K562 (cell line): ENCODE results near the gene FERMT3. TPM values are rescaled to one million over a fixed set of nuclear protein-coding genes. Genes with fewer than 3 reads are reported as not detected.

Source experiments
- ATAC-seq: fragments of 200-7000 bp; cut with Tn5 transposase; 3 replicates; pipeline ENCODE4 v1.9.1; 2020; ENCODE audit warnings: moderate library complexity
- BruUV-seq: library from RNA; stranded (reverse); fragments of 400-500 nt; replicated peaks from 2 replicates; lab custom pipeline; 2021; lab: Mats Ljungman, UMichigan
- CTCF ChIA-PET: fragments of 300-600 bp; formaldehyde crosslinking; extraction: SDS; loops from one replicate; lab custom pipeline; 2021; ENCODE audit warnings: low intra/inter-chr PET ratio; lab: Yijun Ruan, JAX
- POLR2A ChIA-PET: fragments of 300-600, 350-650 bp; sonication (Branson Sonifier 250); formaldehyde crosslinking; extraction: SDS; loops from one replicate; lab custom pipeline; 2021; ENCODE audit warnings: antibody characterized with exemption, inconsistent platforms; lab: Yijun Ruan, JAX
- DNase-seq, 4 experiments: peaks; one replicate each; pipeline versions ENCODE4 v3.0.0 to v3.0.0-alpha.2; 2011 to 2018; ENCODE audit warnings: low spot score in 3 of 4, mixed read lengths in 3 of 4; ENCODE audit errors: extremely low read depth in 1 of 4
- FAIRE-seq: peaks from 2 replicates; lab custom pipeline; 2011; peaks lifted over from hg19 to GRCh38; lab: Jason Lieb, UNC
- H2AFZ ChIP-seq: 2 replicates; pipeline ENCODE4 v1.6.0; 2011; ENCODE audit warnings: low read depth, low read length, control low read depth, inconsistent platforms
- H3K27ac ChIP-seq: fragments of 200-600 bp; 3 replicates; pipeline ENCODE4 v1.8.0; 2011; ENCODE audit warnings: low read depth, mild to moderate bottlenecking, control low read depth, inconsistent platforms, low read length, moderate library complexity, mixed read lengths; ENCODE audit errors: extremely low read depth
- H3K27me3 ChIP-seq, 2 experiments: fragments of 300-600 bp in 1 of 2; 2 replicates in 1 of 2; 3 replicates in 1 of 2; pipeline versions ENCODE4 v1.6.0 to v1.8.0; 2011; ENCODE audit warnings: inconsistent platforms in 2 of 2, low read length in 2 of 2, mild to moderate bottlenecking in 1 of 2, mixed read lengths in 1 of 2, moderate library complexity in 1 of 2; ENCODE audit not compliant: control insufficient read depth in 2 of 2, insufficient read depth in 2 of 2
- H3K36me3 ChIP-seq: fragments of 300-600 bp; 3 replicates; pipeline ENCODE4 v1.8.0; 2011; ENCODE audit warnings: mild to moderate bottlenecking, low read length, inconsistent platforms; ENCODE audit not compliant: control insufficient read depth, insufficient read depth
- H3K4me1 ChIP-seq, 2 experiments: fragments of 200-600 bp in 1 of 2; replicated peaks in 1 of 2; 2 replicates in 1 of 2; 3 replicates in 1 of 2; pipeline versions ENCODE4 v1.5.1 to v1.8.0; 2011; ENCODE audit warnings: inconsistent platforms in 2 of 2, low read length in 2 of 2, mild to moderate bottlenecking in 1 of 2, mixed read lengths in 1 of 2, moderate library complexity in 1 of 2; ENCODE audit not compliant: control insufficient read depth in 2 of 2, insufficient read depth in 2 of 2
- H3K4me2 ChIP-seq: 2 replicates; pipeline ENCODE4 v1.6.1; 2011; ENCODE audit warnings: low read length, control low read depth, inconsistent platforms, mixed read lengths; ENCODE audit not compliant: insufficient read depth
- H3K4me3 ChIP-seq: fragments of 200-600 bp; sonication (generic), shearing (Covaris generic); 2 replicates; pipeline ENCODE4 v1.5.1; 2016; ENCODE audit warnings: control low read depth, inconsistent platforms
- H3K79me2 ChIP-seq: fragments of 200-600 bp; 3 replicates; pipeline ENCODE4 v1.8.0; 2011; ENCODE audit warnings: low read length, inconsistent platforms; ENCODE audit not compliant: control insufficient read depth, insufficient read depth
- H3K9ac ChIP-seq, 2 experiments: 2 replicates each; pipeline versions ENCODE4 v1.6.0 to v1.6.1; 2011; ENCODE audit warnings: low read depth in 2 of 2, low read length in 2 of 2, control low read depth in 1 of 2, inconsistent platforms in 1 of 2, mild to moderate bottlenecking in 1 of 2, mixed read lengths in 1 of 2; ENCODE audit not compliant: insufficient read depth in 1 of 2
- H3K9me1 ChIP-seq: one replicate; pipeline ENCODE4 v1.6.0; 2011; ENCODE audit warnings: inconsistent platforms, mild to moderate bottlenecking, low read length, moderate library complexity; ENCODE audit not compliant: control insufficient read depth, insufficient read depth
- H3K9me3 ChIP-seq: replicated peaks from 2 replicates; pipeline ENCODE4 v1.5.1; 2011; ENCODE audit warnings: low read depth, low read length, inconsistent platforms; ENCODE audit not compliant: control insufficient read depth, insufficient read depth
- H4K20me1 ChIP-seq: replicated peaks from 2 replicates; pipeline ENCODE4 v1.6.1; 2011; ENCODE audit warnings: low read length, inconsistent platforms, mixed read lengths; ENCODE audit not compliant: control insufficient read depth, insufficient read depth
- BRD9 ChIP-seq: fragments of 450-650 bp; IDR thresholded peaks from 2 replicates; pipeline ENCODE4 v1.6.1; 2018; ENCODE audit warnings: low read depth; ENCODE audit not compliant: partially characterized antibody
- RBFOX2 ChIP-seq: fragments of 200-400 bp; formaldehyde crosslinking; IDR thresholded peaks from 2 replicates; pipeline ENCODE4 v1.6.1; 2017; ENCODE audit warnings: low read depth, mild to moderate bottlenecking, low read length, moderate library complexity
- ZNF780A ChIP-seq: fragments of 250-450 bp; sonication (Bioruptor Pico); IDR thresholded peaks from 2 replicates; pipeline ENCODE4 v1.5.0; 2021; ENCODE audit warnings: mild to moderate bottlenecking
- WGBS: fragments of 100-300 bp; shearing (Covaris generic); methylation state at CpG from one replicate; pipeline ENCODE4 v1.1.6; 2016; ENCODE audit warnings: low coverage, mixed read lengths; ENCODE audit not compliant: insufficient coverage; ENCODE audit errors: missing lambda C conversion rate; 5-methylcytosine and 5-hydroxymethylcytosine counted together
- in situ Hi-C: fragments of 300-500 bp; cut with MboI; formaldehyde crosslinking; loops from 4 replicates; pipeline ENCODE4 v1.15.0; 2018; ENCODE audit warnings: inconsistent platforms, mixed read lengths
- intact Hi-C: fragments of 100-400 bp; cut with micrococcal nuclease; formaldehyde crosslinking; loops from 2 replicates; pipeline ENCODE4 v1.14.2; 2022
- polyA plus RNA-seq, 8 experiments: library from polyadenylated mRNA; depleted of rRNA in 4 of 8; stranded (reverse) in 5 of 8; unstranded in 3 of 8; fragments of >200 nt; fragmentation: Nextera tagmentation in 2 of 8; fragmentation: Illumina TruSeq in 1 of 8; extraction: Ambion mirVana in 2 of 8; extraction: Trizol in 1 of 8; gene quantifications; 2 replicates each; pipeline versions ENCODE4 v1.2.1 to v1.2.3, GENCODE V29; 2011 to 2014; ENCODE audit warnings: inconsistent platforms in 1 of 8, missing spikeins in 1 of 8
- total RNA-seq, 7 experiments: library from RNA; depleted of rRNA in 6 of 7; stranded (reverse); fragments of >200 nt in 6 of 7; fragmentation: Illumina TruSeq in 2 of 7; extraction: Trizol in 2 of 7; gene quantifications; 2 replicates each; pipeline versions ENCODE4 v1.2.1 to v1.2.3, GENCODE V29; 2011 to 2021; ENCODE audit warnings: low replicate concordance in 1 of 7
- TF ChIP-seq, protein P1 (sequence below), 2 experiments: fragments of 450-650 bp; IDR thresholded peaks; 2 replicates each; pipeline ENCODE4 v1.6.1; 2016
- TF ChIP-seq, protein P2 (sequence below): fragments of 250-450 bp; sonication (Bioruptor Pico); IDR thresholded peaks from 2 replicates; pipeline ENCODE4 v1.8.0; 2022; ENCODE audit warnings: inconsistent platforms, mild to moderate bottlenecking, moderate library complexity, borderline replicate concordance

Gene FERMT3
- total and polyA plus RNA-seq, 9 of the 15 experiments (the other 6 are each of a cell fraction or from before 2014, with no cell fraction given): 3.2 to 275 (median 79.7) TPM

DNA sequence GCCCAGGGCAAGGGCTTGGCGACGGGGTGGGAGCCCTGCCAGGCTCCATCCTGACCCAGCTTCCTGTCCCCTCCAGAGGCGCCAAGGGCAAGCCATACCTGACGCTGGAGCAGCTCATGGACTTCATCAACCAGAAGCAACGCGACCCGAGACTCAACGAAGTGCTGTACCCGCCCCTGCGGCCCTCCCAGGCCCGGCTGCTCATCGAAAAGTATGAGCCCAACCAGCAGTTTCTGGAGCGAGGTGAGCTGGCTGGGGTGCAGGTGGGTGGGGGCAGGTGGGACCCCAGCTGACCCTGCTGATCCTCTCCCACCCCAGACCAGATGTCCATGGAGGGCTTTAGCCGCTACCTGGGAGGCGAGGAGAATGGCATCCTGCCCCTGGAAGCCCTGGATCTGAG lies 49.8 kb downstream of the FERMT3 start:
- CTCF ChIA-PET: no interaction called here
- intact Hi-C loops (no loop called here), in situ Hi-C loops (no loop called here)
- 95% methylated on average over 13 of the region's 15 CpGs for WGBS
- no peak overlapping the region for H3K27ac ChIP-seq
- ATAC-seq (no peak), FAIRE-seq (no peak), DNase-seq (no peak)
- H3K9ac ChIP-seq: peak overlapping the region in 1 of 2 experiments; percentile 76; a peak in 2 of 4 replicates
- H3K4me3 ChIP-seq: no peak overlapping the region
- H3K4me2 ChIP-seq: no peak overlapping the region
- H3K9me3 ChIP-seq: no peaks in the 10 kb centered on the region
- no peaks in the 10 kb centered on the region for H3K9me1 ChIP-seq
- no TSS peak for BruUV-seq
- peaks cover 27% of the 10 kb centered on the region for H3K79me2 ChIP-seq
- no peak for TF ChIP-seq BRD9
- TF ChIP-seq, protein P1, sequence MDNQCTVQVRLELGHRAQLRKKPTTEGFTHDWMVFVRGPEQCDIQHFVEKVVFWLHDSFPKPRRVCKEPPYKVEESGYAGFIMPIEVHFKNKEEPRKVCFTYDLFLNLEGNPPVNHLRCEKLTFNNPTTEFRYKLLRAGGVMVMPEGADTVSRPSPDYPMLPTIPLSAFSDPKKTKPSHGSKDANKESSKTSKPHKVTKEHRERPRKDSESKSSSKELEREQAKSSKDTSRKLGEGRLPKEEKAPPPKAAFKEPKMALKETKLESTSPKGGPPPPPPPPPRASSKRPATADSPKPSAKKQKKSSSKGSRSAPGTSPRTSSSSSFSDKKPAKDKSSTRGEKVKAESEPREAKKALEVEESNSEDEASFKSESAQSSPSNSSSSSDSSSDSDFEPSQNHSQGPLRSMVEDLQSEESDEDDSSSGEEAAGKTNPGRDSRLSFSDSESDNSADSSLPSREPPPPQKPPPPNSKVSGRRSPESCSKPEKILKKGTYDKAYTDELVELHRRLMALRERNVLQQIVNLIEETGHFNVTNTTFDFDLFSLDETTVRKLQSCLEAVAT (IDR thresholded peaks at IDR 0.05): no peak
- no peak for TF ChIP-seq ZNF780A (CRISPR knock-in tag)
- TF ChIP-seq RBFOX2: peak; percentile 18; the same call in 1 of the 2 replicates
- TF ChIP-seq, protein P2, sequence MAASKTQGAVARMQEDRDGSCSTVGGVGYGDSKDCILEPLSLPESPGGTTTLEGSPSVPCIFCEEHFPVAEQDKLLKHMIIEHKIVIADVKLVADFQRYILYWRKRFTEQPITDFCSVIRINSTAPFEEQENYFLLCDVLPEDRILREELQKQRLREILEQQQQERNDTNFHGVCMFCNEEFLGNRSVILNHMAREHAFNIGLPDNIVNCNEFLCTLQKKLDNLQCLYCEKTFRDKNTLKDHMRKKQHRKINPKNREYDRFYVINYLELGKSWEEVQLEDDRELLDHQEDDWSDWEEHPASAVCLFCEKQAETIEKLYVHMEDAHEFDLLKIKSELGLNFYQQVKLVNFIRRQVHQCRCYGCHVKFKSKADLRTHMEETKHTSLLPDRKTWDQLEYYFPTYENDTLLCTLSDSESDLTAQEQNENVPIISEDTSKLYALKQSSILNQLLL (CRISPR knock-in tag): no peak
- TF ChIP-seq, all 486 proteins: peak for 1
- Histone ChIP-seq H3K4me1 (peaks cover 6 to 60% of the 10 kb centered on the region in 2 experiments; a peak in 4 of 5 replicates), H3K27me3 (no peaks in the 10 kb centered on the region), H3K36me3 (peaks cover 75% of the 10 kb centered on the region), H4K20me1 (peaks cover 11% of the 10 kb centered on the region), H2AFZ (no peak overlapping the region)
- POLR2A ChIA-PET: interaction anchor here (0.9 to 4.4 kb wide), 2 partner anchors 8 to 13 kb away, joined by 4 to 43 read pairs; no protein-coding TSS in a partner anchor
